Measurements from ENCODE around the gene SOX13. TPM values are rescaled to one million over a fixed set of nuclear protein-coding genes. Genes with fewer than 3 reads are reported as not detected.

Gene SOX13
- total RNA-seq, 1 experiment from 2014 or later: 81.9 TPM

DNA sequence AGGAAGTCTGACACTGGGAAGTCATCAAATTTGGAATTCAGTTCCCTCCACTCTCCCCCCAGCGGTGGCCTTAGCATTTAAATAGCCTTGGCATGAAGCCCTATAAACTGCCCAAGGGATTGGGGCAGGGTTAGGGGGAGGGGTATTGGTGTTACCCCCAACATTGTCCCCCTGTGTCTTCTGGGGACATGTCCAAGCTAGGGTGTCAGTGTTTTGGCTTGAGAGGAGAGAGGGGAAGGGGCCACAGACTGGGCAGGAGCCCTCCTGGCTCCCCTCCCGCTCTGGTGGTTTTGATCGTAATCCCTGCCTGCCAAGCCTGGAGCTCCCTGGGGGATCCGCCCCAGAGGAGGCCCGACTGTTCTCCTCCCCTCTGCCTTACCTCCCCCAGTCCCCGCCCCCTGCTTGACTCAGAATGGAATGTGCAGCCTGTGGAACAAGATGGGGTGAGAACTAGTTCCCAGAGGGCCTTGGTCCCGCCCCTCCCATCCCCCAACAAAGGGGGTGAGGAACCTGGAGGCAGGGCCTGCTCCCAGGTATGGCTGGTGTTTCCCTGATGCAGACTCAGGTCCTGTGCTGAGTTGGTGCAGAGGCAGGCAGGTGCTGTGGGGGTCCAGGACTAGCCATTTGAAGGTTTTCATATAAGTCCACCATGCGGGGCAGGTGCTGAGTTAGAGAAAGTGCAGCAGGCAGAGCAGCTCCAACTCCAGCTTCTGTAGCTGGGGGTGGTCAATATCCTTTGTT, 7.4 kb downstream of the SOX13 start:
- Histone ChIP-seq H3K4me2 (ENCODE audit: low read length) (peak overlapping the region; percentile 80), H3K27ac (ENCODE audit: low read length) (peak overlapping the region; percentile 69), H3K4me3 (ENCODE audit: low read length) (peak overlapping the region; percentile 53), H2AFZ (ENCODE audit: low read length) (0 out of 2 replicates have a peak overlapping the region, but pooled peaks have one; percentile 9), H3K9ac (ENCODE audit: low read length) (no peak overlapping the region; the same call in 1 of the 2 replicates), H3F3A (ENCODE audit: low read length, unreplicated experiment) (no peaks in the 10 kb centered on the region), H3K36me3 (ENCODE audit: low read depth, low read length) (no peaks in the 10 kb centered on the region; the same call in none of the 2 replicates), H3K79me2 (ENCODE audit: low read length) (peaks cover 100% of the 10 kb centered on the region), H3K9me2 (replicated peaks; ENCODE audit: low read length) (no peaks in the 10 kb centered on the region), H3K4me1 (ENCODE audit: insufficient read depth, low read length) (peaks cover 75% of the 10 kb centered on the region), H3K27me3 (ENCODE audit: low read length) (no peaks in the 10 kb centered on the region), H4K20me1 (ENCODE audit: low read length) (peaks cover 51% of the 10 kb centered on the region), H3K9me3 (ENCODE audit: low read length) (no peaks in the 10 kb centered on the region)
- POLR2A ChIA-PET (ENCODE audit: unreplicated experiment): no interaction called here
- intact Hi-C loops (cut with micrococcal nuclease): loop anchor here (1.0 kb wide), 2 partner anchors 24 to 47 kb away; no protein-coding TSS in a partner anchor
- no TSS peak for BruUV-seq (replicated peaks)
- CTCF ChIA-PET: interaction anchor here (0.5 to 1.8 kb wide), 6 partner anchors 19 to 318 kb away, joined by 3 to 17 read pairs (median 5); no protein-coding TSS in a partner anchor
- DNase-seq (peak; percentile 96), ATAC-seq (peak; percentile 87)
- no peak for TF ChIP-seq EZH2phosphoT487 (IDR thresholded peaks at IDR 0.05; ENCODE audit: borderline replicate concordance, low read length)
- TF ChIP-seq, protein P1, sequence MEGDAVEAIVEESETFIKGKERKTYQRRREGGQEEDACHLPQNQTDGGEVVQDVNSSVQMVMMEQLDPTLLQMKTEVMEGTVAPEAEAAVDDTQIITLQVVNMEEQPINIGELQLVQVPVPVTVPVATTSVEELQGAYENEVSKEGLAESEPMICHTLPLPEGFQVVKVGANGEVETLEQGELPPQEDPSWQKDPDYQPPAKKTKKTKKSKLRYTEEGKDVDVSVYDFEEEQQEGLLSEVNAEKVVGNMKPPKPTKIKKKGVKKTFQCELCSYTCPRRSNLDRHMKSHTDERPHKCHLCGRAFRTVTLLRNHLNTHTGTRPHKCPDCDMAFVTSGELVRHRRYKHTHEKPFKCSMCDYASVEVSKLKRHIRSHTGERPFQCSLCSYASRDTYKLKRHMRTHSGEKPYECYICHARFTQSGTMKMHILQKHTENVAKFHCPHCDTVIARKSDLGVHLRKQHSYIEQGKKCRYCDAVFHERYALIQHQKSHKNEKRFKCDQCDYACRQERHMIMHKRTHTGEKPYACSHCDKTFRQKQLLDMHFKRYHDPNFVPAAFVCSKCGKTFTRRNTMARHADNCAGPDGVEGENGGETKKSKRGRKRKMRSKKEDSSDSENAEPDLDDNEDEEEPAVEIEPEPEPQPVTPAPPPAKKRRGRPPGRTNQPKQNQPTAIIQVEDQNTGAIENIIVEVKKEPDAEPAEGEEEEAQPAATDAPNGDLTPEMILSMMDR (conservative IDR thresholded peaks at IDR 0.05; ENCODE audit: low read depth, low read length): no peak; the same call in 1 of the 2 replicates
- no peak for TF ChIP-seq EZH2 (IDR thresholded peaks at IDR 0.05; ENCODE audit: low read length, unreplicated experiment)

DNA sequence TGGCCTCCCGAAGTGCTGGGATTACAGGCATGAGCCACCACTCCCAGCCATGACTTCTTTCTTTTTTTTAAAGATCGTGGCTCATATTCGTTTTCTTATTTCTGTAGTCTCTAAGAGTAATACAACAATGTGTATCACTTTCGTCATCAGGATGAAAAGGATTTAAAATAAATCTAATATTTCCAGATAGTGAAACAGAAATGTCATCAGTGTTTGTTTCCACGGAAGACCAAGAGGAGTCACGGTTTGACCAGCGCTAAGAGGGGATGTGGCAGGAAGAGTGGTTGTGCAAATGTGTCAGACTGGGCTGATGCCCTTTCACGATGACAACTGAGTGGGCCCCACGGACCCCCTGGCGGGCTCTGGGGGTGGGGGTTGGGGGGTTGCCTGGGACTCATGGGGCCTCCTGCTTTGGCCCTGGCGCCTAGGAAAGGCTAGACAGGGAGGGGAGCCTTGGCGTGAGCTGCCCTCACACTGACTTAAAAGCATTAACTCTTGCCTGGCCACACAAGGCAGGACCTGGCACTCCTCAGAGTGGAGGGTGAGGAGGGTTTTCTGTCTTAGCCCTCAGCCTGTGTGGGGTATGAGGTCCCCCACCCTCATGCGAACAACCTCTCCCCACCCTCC, 8.4 kb downstream of the SOX13 start:
- peaks cover 42% of the 10 kb centered on the region for H4K20me1 ChIP-seq (ENCODE audit: low read length)
- no peaks in the 10 kb centered on the region for H3K9me2 ChIP-seq (replicated peaks; ENCODE audit: low read length)
- no peaks in the 10 kb centered on the region for H3K9me3 ChIP-seq (ENCODE audit: low read length)
- no peak overlapping the region for H3K9ac ChIP-seq (ENCODE audit: low read length)
- no peak overlapping the region for H3K4me2 ChIP-seq (ENCODE audit: low read length)
- DNase-seq: no peak
- CTCF ChIA-PET: no interaction called here
- ATAC-seq: no peak
- intact Hi-C loops (cut with micrococcal nuclease): no loop called here
- no peak overlapping the region for H3K4me3 ChIP-seq (ENCODE audit: low read length)
- peaks cover 100% of the 10 kb centered on the region for H3K79me2 ChIP-seq (ENCODE audit: low read length)
- TF ChIP-seq, protein P1 (conservative IDR thresholded peaks at IDR 0.05; ENCODE audit: low read depth, low read length): no peak
- TF ChIP-seq EZH2phosphoT487 (IDR thresholded peaks at IDR 0.05; ENCODE audit: borderline replicate concordance, low read length) (no peak), EZH2 (IDR thresholded peaks at IDR 0.05; ENCODE audit: low read length, unreplicated experiment) (no peak)
- no peak overlapping the region for H3K27ac ChIP-seq (ENCODE audit: low read length)
- no peak overlapping the region for H2AFZ ChIP-seq (ENCODE audit: low read length)
- POLR2A ChIA-PET (ENCODE audit: unreplicated experiment): no interaction called here
- no peaks in the 10 kb centered on the region for H3K27me3 ChIP-seq (ENCODE audit: low read length)
- H3K4me1 ChIP-seq (ENCODE audit: insufficient read depth, low read length): peaks cover 65% of the 10 kb centered on the region
- no peaks in the 10 kb centered on the region for H3F3A ChIP-seq (ENCODE audit: low read length, unreplicated experiment)
- H3K36me3 ChIP-seq (ENCODE audit: low read depth, low read length): no peaks in the 10 kb centered on the region; the same call in none of the 2 replicates
- BruUV-seq (replicated peaks): no TSS peak

All from PC-3 (cell line).